ENCODE results near the gene MTCL3.

- TF ChIP-seq EZH2 (IDR thresholded peaks at IDR 0.05; ENCODE audit: borderline replicate concordance) (no peak), EZH2phosphoT487 (IDR thresholded peaks at IDR 0.05; ENCODE audit: low read depth, severe bottlenecking, unreplicated experiment) (no peak), CTCF (IDR thresholded peaks at IDR 0.05; ENCODE audit: poor library complexity) (no peak)
Measured at GRCh38 chr6:127477658-127478057, 41.5 kb downstream of the MTCL3 start.

Data from hepatocyte (in vitro differentiated cells).